SK-N-SH (cell line): Measurements from ENCODE around the gene GPLD1.

Source experiments
- FOXJ3 ChIP-seq: sonication (generic); formaldehyde crosslinking; IDR thresholded peaks from 2 replicates; pipeline ENCODE4 v1.5.1; 2020; ENCODE audit warnings: mild to moderate bottlenecking, missing genetic modification reagents
- NRF1 ChIP-seq: IDR thresholded peaks from 2 replicates; pipeline ENCODE4 v1.6.1; 2012; ENCODE audit warnings: low read depth, mild to moderate bottlenecking, low read length
- POLR2AphosphoS5 ChIP-seq: IDR thresholded peaks from 2 replicates; pipeline ENCODE4 v1.6.1; 2012; ENCODE audit warnings: low read depth, low read length
- RFX5 ChIP-seq: IDR thresholded peaks from 2 replicates; pipeline ENCODE4 v1.6.1; 2012; ENCODE audit warnings: mild to moderate bottlenecking, improper control_type of control experiment, low read length
- TF ChIP-seq, protein P1 (sequence below): IDR thresholded peaks from 2 replicates; pipeline ENCODE4 v1.6.1; 2012; ENCODE audit warnings: mild to moderate bottlenecking, low read depth, low read length, moderate library complexity

DNA sequence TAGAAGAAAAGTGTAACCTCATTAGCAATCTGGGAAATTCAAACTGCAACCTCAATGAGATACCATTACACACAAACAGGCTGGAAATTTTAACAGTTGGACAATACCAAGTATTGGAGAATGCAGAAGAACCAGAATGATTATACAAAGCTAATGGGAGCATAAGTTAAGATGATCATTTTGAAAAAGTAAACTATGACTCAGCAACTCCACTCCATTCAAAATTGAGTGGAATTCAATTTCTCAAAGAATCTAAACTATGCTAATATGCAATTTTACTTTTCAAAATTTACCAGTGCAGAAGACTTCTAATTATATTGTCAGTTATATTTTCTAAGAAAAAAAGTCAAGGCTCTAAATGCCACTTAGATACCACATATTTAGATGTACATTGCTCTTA lies 17.2 kb downstream of the GPLD1 start:
- TF ChIP-seq NRF1 (no peak), POLR2AphosphoS5 (no peak), FOXJ3 (CRISPR knock-in tag) (no peak), RFX5 (no peak)
- TF ChIP-seq, protein P1, sequence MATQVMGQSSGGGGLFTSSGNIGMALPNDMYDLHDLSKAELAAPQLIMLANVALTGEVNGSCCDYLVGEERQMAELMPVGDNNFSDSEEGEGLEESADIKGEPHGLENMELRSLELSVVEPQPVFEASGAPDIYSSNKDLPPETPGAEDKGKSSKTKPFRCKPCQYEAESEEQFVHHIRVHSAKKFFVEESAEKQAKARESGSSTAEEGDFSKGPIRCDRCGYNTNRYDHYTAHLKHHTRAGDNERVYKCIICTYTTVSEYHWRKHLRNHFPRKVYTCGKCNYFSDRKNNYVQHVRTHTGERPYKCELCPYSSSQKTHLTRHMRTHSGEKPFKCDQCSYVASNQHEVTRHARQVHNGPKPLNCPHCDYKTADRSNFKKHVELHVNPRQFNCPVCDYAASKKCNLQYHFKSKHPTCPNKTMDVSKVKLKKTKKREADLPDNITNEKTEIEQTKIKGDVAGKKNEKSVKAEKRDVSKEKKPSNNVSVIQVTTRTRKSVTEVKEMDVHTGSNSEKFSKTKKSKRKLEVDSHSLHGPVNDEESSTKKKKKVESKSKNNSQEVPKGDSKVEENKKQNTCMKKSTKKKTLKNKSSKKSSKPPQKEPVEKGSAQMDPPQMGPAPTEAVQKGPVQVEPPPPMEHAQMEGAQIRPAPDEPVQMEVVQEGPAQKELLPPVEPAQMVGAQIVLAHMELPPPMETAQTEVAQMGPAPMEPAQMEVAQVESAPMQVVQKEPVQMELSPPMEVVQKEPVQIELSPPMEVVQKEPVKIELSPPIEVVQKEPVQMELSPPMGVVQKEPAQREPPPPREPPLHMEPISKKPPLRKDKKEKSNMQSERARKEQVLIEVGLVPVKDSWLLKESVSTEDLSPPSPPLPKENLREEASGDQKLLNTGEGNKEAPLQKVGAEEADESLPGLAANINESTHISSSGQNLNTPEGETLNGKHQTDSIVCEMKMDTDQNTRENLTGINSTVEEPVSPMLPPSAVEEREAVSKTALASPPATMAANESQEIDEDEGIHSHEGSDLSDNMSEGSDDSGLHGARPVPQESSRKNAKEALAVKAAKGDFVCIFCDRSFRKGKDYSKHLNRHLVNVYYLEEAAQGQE: no peak
